Keratinocyte (primary cell): ENCODE results near the gene SPINT1. TPM values are rescaled to one million over a fixed set of nuclear protein-coding genes. Genes with fewer than 3 reads are reported as not detected.

Experiments
- DNase-seq: peaks from one replicate; pipeline ENCODE4 v3.0.0-alpha.2; 2011; ENCODE audit warnings: low read depth, missing footprints, low spot score
- FAIRE-seq: peaks from 2 replicates; lab custom pipeline; 2011; peaks lifted over from hg19 to GRCh38; lab: Jason Lieb, UNC
- H2AFZ ChIP-seq: 2 replicates; pipeline ENCODE4 v1.6.0; 2012; ENCODE audit warnings: low read length, control low read depth, inconsistent platforms; ENCODE audit not compliant: control insufficient read depth
- H3K27ac ChIP-seq: 2 replicates; pipeline ENCODE4 v1.5.1; 2011; ENCODE audit warnings: low read length; ENCODE audit not compliant: control insufficient read depth, insufficient read depth
- H3K27me3 ChIP-seq: 3 replicates; pipeline ENCODE4 v1.6.0; 2011; ENCODE audit warnings: low read length; ENCODE audit not compliant: control insufficient read depth, insufficient read depth; ENCODE audit errors: extremely low read depth
- H3K36me3 ChIP-seq, 2 experiments: 2 replicates in 1 of 2; 3 replicates in 1 of 2; pipeline ENCODE4 v1.5.1; 2011; ENCODE audit warnings: low read length in 2 of 2, mild to moderate bottlenecking in 1 of 2; ENCODE audit not compliant: control insufficient read depth in 2 of 2, insufficient read depth in 2 of 2; ENCODE audit errors: extremely low read depth in 1 of 2
- H3K4me1 ChIP-seq: 3 replicates; pipeline ENCODE4 v1.5.1; 2011; ENCODE audit warnings: low read length; ENCODE audit not compliant: control insufficient read depth, insufficient read depth; ENCODE audit errors: extremely low read depth
- H3K4me2 ChIP-seq: 3 replicates; pipeline ENCODE4 v1.6.0; 2011; ENCODE audit warnings: low read depth, low read length; ENCODE audit not compliant: control insufficient read depth, insufficient read depth; ENCODE audit errors: extremely low read depth
- H3K4me3 ChIP-seq, 3 experiments: fragments of 200-600 bp in 1 of 3; sonication (generic) in 1 of 3; 2 replicates in 2 of 3; 3 replicates in 1 of 3; pipeline ENCODE4 v1.5.1; 2011 to 2016; ENCODE audit warnings: low read length in 3 of 3, mild to moderate bottlenecking in 3 of 3, control low read depth in 2 of 3, inconsistent platforms in 1 of 3, low read depth in 1 of 3, mixed read lengths in 1 of 3, mixed run types in 1 of 3, moderate library complexity in 1 of 3; ENCODE audit not compliant: control insufficient read depth in 2 of 3, insufficient read depth in 2 of 3; ENCODE audit errors: extremely low read depth in 1 of 3
- H3K79me2 ChIP-seq: 2 replicates; pipeline ENCODE4 v1.6.0; 2012; ENCODE audit warnings: low read length; ENCODE audit not compliant: control insufficient read depth, insufficient read depth
- H3K9ac ChIP-seq: 3 replicates; pipeline ENCODE4 v1.6.0; 2011; ENCODE audit warnings: low read length; ENCODE audit not compliant: control insufficient read depth, insufficient read depth; ENCODE audit errors: extremely low read depth
- H3K9me1 ChIP-seq: 3 replicates; pipeline ENCODE4 v1.6.0; 2011; ENCODE audit warnings: low read length; ENCODE audit not compliant: control insufficient read depth, insufficient read depth; ENCODE audit errors: extremely low read depth
- H3K9me3 ChIP-seq: 2 replicates; pipeline ENCODE4 v1.5.1; 2012; ENCODE audit warnings: low read depth, low read length; ENCODE audit not compliant: control insufficient read depth
- H4K20me1 ChIP-seq: 3 replicates; pipeline ENCODE4 v1.6.0; 2011; ENCODE audit warnings: low read length; ENCODE audit not compliant: control insufficient read depth, insufficient read depth; ENCODE audit errors: extremely low read depth
- EZH2 ChIP-seq: IDR thresholded peaks from one replicate; pipeline ENCODE4 v1.6.1; 2012; ENCODE audit warnings: inconsistent platforms, mild to moderate bottlenecking, low read length, moderate library complexity
- dilution Hi-C: fragments of 300-500 bp; cut with MboI; formaldehyde crosslinking; loops from one replicate; pipeline ENCODE4 v1.7.0; 2020; ENCODE audit warnings: low sequenced_read_pairs; ENCODE audit not compliant: extremely low pct_ligation_motif_present
- polyA minus RNA-seq, 3 experiments: library from RNA; depleted of rRNA, polyadenylated mRNA; stranded (reverse); fragments of >200 nt; gene quantifications; 1 replicate in 1 of 3; 2 replicates in 1 of 3; 3 replicates in 1 of 3; pipeline ENCODE4 v1.2.3, GENCODE V29; 2011
- polyA plus RNA-seq, 5 experiments: library from polyadenylated mRNA; depleted of rRNA in 3 of 5; stranded (reverse) in 3 of 5; stranded (forward) in 1 of 5; unstranded in 1 of 5; fragments of >200 nt; gene quantifications; 1 replicate in 1 of 5; 2 replicates in 3 of 5; 3 replicates in 1 of 5; pipeline versions ENCODE4 v1.2.1 to v1.2.3, GENCODE V29; 2011 to 2012; ENCODE audit warnings: missing spikeins in 2 of 5, low read depth in 1 of 5, low replicate concordance in 1 of 5
- TF ChIP-seq, protein P1 (sequence below), 3 experiments: IDR thresholded peaks in 1 of 3; conservative IDR thresholded peaks in 1 of 3; optimal IDR thresholded peaks in 1 of 3; 2 replicates in 2 of 3; 3 replicates in 1 of 3; pipeline versions ENCODE3 to v1.5.1; 2011; ENCODE audit warnings: low read length in 3 of 3, mild to moderate bottlenecking in 3 of 3, moderate library complexity in 2 of 3, control low read depth in 1 of 3, inconsistent platforms in 1 of 3; ENCODE audit not compliant: insufficient read depth in 2 of 3; ENCODE audit errors: extremely low read depth in 1 of 3

The SPINT1 gene, protein sequence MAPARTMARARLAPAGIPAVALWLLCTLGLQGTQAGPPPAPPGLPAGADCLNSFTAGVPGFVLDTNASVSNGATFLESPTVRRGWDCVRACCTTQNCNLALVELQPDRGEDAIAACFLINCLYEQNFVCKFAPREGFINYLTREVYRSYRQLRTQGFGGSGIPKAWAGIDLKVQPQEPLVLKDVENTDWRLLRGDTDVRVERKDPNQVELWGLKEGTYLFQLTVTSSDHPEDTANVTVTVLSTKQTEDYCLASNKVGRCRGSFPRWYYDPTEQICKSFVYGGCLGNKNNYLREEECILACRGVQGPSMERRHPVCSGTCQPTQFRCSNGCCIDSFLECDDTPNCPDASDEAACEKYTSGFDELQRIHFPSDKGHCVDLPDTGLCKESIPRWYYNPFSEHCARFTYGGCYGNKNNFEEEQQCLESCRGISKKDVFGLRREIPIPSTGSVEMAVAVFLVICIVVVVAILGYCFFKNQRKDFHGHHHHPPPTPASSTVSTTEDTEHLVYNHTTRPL
- polyA plus RNA-seq = 30.1 to 146 TPM (median 40.9 TPM) in 3 replicates
- 70.3 TPM for polyA plus RNA-seq (2011; ENCODE audit: low read depth)
- polyA plus RNA-seq (2011; cell fraction: cytosol; rRNA removed) = 50.7 and 75.2 TPM in 2 replicates
- 223 and 225 TPM in 2 replicates for polyA plus RNA-seq (2011; cell fraction: nucleus; rRNA removed)
- 112 and 163 TPM in 2 replicates for polyA plus RNA-seq (2012; ENCODE audit: low replicate concordance)
- polyA minus RNA-seq = 55.5 to 213 TPM (median 69.5 TPM) in 3 replicates
- polyA minus RNA-seq (2011; cell fraction: cytosol; rRNA and poly(A)+ RNA removed) = 91.3 TPM
- 169 and 184 TPM in 2 replicates for polyA minus RNA-seq (2011; cell fraction: nucleus; rRNA and poly(A)+ RNA removed)

DNA sequence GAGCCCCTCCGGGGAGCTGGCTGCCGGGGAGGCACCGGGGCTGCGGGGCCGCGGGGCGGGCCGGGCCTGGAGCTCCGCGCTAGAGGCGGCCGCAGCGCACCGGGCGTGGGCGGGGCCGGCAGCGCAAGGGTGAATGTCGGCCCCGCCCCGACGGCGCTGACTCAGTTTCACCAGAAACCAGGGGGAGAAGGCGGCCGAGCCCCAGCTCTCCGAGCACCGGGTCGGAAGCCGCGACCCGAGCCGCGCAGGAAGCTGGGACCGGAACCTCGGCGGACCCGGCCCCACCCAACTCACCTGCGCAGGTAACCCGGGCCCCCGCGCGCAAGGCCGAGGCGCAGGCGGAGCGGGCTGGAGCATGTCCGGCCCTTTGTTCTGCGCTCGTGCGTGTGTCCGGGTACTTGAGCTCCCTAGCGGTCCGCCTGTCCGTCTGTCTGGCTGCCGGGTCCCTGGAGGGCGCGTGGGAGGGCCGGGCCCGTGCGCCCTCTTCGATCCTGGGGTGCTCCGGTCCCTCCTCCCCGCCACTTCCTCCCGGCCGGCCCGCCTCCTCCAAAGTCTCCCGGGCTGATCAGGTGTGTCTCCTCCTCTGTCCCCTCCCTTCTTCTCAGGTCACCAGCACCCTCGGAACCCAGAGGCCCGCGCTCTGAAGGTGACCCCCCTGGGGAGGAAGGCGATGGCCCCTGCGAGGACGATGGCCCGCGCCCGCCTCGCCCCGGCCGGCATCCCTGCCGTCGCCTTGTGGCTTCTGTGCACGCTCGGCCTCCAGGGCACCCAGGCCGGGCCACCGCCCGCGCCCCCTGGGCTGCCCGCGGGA is at the start of gene SPINT1:
Gene SPINT1, plus strand, starts transcription at position 164 of the 811 bp plus-strand sequence. Its CDS starts 507 bp downstream, at position 671.
- peak within 1 kb of the TSS; percentile 82 for H2AFZ ChIP-seq
- peak within 1 kb of the TSS; percentile 97 for H3K4me2 ChIP-seq
- dilution Hi-C loops = no loop called here
- peaks cover 1 to 20% of the 10 kb centered on the region in 2 experiments for H3K36me3 ChIP-seq
- H3K9ac ChIP-seq = peak within 1 kb of the TSS; percentile 85
- H4K20me1 ChIP-seq = peaks cover 21% of the 10 kb centered on the region
- H3K4me1 ChIP-seq = peaks cover 42% of the 10 kb centered on the region
- peak; percentile 55 for DNase-seq
- peak within 1 kb of the TSS; percentile 92 for H3K27ac ChIP-seq
- FAIRE-seq = no peak
- no peaks in the 10 kb centered on the region for H3K27me3 ChIP-seq
- H3K9me1 ChIP-seq = peaks cover 4% of the 10 kb centered on the region
- peak within 1 kb of the TSS; percentile 79 to 99 (median 95) for H3K4me3 ChIP-seq
- H3K79me2 ChIP-seq = peaks cover 45% of the 10 kb centered on the region
- TF ChIP-seq, protein P1, sequence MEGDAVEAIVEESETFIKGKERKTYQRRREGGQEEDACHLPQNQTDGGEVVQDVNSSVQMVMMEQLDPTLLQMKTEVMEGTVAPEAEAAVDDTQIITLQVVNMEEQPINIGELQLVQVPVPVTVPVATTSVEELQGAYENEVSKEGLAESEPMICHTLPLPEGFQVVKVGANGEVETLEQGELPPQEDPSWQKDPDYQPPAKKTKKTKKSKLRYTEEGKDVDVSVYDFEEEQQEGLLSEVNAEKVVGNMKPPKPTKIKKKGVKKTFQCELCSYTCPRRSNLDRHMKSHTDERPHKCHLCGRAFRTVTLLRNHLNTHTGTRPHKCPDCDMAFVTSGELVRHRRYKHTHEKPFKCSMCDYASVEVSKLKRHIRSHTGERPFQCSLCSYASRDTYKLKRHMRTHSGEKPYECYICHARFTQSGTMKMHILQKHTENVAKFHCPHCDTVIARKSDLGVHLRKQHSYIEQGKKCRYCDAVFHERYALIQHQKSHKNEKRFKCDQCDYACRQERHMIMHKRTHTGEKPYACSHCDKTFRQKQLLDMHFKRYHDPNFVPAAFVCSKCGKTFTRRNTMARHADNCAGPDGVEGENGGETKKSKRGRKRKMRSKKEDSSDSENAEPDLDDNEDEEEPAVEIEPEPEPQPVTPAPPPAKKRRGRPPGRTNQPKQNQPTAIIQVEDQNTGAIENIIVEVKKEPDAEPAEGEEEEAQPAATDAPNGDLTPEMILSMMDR (optimal IDR thresholded peaks at IDR 0.05 in 1 of 3, IDR thresholded peaks at IDR 0.05 in 1 of 3, conservative IDR thresholded peaks at IDR 0.05 in 1 of 3; ENCODE audit: extremely low read depth in 1 of 3, insufficient read depth in 2 of 3, low read length in 3 of 3) = no peak
- TF ChIP-seq EZH2 = no peak
- H3K9me3 ChIP-seq = no peaks in the 10 kb centered on the region

DNA sequence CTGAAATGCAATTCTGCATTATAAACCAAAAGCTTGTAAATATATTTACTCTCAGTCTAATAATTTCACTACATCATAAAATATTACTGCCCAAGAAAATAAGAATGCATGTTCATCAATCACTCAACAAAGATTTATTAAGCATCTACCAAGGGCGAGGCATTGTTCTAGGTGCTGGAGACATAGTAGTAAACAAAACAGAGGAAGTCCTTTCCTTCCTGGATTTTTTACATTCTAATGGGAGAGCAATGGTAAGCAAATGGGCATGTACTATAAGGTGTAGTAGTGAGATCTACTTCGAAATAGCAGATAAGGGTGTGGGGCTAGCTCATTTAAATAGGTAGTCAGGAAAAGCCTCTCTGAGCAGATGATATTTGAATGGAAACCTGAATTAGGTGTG is 47.8 kb upstream of the SPINT1 start:
- no peaks in the 10 kb centered on the region for H3K27me3 ChIP-seq
- FAIRE-seq = no peak
- dilution Hi-C loops = no loop called here
- peaks cover 30% of the 10 kb centered on the region for H3K4me1 ChIP-seq
- peaks cover 39% of the 10 kb centered on the region for H3K79me2 ChIP-seq
- no peaks in the 10 kb centered on the region for H3K9me1 ChIP-seq
- no peaks in the 10 kb centered on the region for H4K20me1 ChIP-seq
- peaks cover 0 to 2% of the 10 kb centered on the region in 2 experiments for H3K36me3 ChIP-seq
- no peak overlapping the region for H2AFZ ChIP-seq
- DNase-seq = no peak
- no peaks in the 10 kb centered on the region for H3K9me3 ChIP-seq
- TF ChIP-seq, protein P1 (optimal IDR thresholded peaks at IDR 0.05 in 1 of 3, IDR thresholded peaks at IDR 0.05 in 1 of 3, conservative IDR thresholded peaks at IDR 0.05 in 1 of 3; ENCODE audit: extremely low read depth in 1 of 3, insufficient read depth in 2 of 3, low read length in 3 of 3) = no peak
- no peak for TF ChIP-seq EZH2
- no peak overlapping the region for H3K27ac ChIP-seq
- H3K4me3 ChIP-seq = no peak overlapping the region
- no peak overlapping the region for H3K9ac ChIP-seq
- no peak overlapping the region for H3K4me2 ChIP-seq
